Spleen (tissue), 7 donors: Measurements from ENCODE around the gene LRMDA.

Source experiments
- CTCF ChIP-seq, 11 experiments: fragments of 200-600 bp in 7 of 11; fragments of 450-650 bp in 4 of 11; sonication (generic) in 4 of 11; IDR thresholded peaks in 8 of 11; conservative IDR thresholded peaks in 3 of 11; 1 replicate in 7 of 11; 2 replicates in 4 of 11; pipeline versions ENCODE4 v1.4.0 to v1.8.0; 2016 to 2021; ENCODE audit warnings: antibody characterized with exemption in 11 of 11, inconsistent platforms in 4 of 11, mild to moderate bottlenecking in 1 of 11
- POLR2A ChIP-seq, 3 donors: fragments of 450-650 bp; IDR thresholded peaks; one replicate each; pipeline ENCODE4 v1.5.1; 2017; ENCODE audit warnings: antibody characterized with exemption in 3 of 3, mild to moderate bottlenecking in 1 of 3
- POLR2AphosphoS5 ChIP-seq, 3 donors: sonication (generic); formaldehyde crosslinking; IDR thresholded peaks; one replicate each; pipeline ENCODE4 v1.5.1; 2017; ENCODE audit warnings: antibody characterized with exemption in 3 of 3
- donor health status: DM: no; HTN: no; CAD: no; lungs with moderate emphysema.
- donor health status: DM: no; HTN: no; CAD: no.
- donor health status: DM: no; HTN: no; CAD: no.

- no peak for TF ChIP-seq CTCF (IDR thresholded peaks at IDR 0.05 in 8 of 11, conservative IDR thresholded peaks at IDR 0.05 in 3 of 11)
- TF ChIP-seq POLR2A (IDR thresholded peaks at IDR 0.05), result no peak
- no peak for TF ChIP-seq POLR2AphosphoS5 (IDR thresholded peaks at IDR 0.05)
Observed at GRCh38 chr10:76522547-76522946, 1091.1 kb downstream of the LRMDA start.
